HCEC 1CT (cell line): ENCODE data around the gene LASP1NB.

ENCODE experiments used
- DNase-seq: peaks from one replicate; pipeline ENCODE4 v3.0.0-alpha.2; 2017

LASP1NB gene

DNA sequence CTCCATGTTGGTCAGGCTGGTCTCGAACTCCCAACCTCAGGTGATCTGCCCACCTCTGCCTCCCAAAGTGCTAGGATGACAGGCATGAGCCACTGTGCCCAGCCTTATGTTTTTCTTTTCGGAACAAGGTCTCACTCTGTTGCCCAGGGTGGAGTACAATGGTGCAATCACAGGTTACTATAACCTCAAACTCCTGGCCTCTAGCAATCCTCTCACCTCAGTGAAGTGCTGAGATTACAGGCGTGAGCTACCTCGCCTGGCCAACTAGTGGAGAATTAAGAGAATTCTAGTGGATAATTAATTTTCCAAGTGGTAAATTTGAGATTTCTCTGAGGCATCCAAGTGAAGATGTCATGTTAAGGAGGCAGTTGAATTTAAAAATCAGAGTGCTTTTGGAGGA, 44.7 kb downstream of the LASP1NB start:
- no peak for DNase-seq

DNA sequence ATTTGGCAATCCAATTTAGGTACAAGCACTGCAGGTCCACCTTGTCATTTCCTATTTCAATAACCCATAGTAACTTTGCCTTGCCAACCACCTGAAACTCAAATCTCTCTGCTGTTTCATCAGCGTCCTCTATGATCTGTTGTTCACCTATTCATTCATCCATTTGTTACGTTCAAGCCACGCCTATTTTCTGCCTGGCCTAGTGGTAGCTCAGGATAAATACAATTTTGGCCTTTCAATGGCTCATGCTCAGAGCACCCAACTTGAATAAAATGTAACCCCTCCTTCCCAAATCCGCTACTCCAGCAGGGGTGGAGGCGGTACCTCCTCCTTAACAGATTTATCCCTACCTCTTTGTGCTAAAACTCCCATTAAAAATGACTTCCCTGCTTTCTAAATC, 45.4 kb downstream of the LASP1NB start:
- DNase-seq, result no peak

DNA sequence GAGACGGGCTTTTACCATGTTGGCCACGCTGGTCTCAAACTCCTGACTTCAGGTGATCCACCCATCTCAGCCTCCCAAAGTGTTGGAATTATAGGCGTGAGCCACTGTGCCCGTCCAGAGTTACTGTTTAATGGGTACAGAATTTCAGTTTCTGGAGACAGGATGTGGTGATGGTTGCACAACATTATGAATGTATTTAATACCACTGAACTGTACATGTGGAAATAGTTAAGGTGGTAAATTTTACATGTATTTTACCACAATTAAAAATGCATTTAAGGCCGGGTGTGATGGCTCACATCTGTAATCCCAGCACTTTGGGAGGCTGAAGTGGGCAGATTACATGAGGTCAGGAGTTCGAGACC, 50.8 kb downstream of the LASP1NB start:
- DNase-seq, result peak; percentile 75

DNA sequence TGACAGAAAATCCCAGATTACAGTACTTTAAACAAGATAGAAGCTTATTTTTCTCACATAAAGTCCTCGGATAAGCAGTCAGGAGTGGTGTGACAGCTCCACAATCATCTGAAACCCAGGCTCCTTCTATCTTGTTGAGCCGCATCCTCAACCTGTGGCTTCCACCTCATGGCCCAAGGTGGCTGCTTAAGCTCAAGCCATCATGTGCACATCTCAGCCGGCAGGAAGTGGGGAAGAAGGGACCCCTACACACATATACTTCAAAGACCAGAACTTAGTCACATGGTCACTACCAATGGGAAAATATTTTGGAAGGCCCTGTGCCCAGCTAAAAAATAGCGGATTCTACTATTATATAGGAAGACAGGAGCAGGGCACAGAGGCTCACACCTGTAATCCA, 52.8 kb downstream of the LASP1NB start:
- no peak for DNase-seq
